ENCODE results near the gene SMPDL3A.

Gene SMPDL3A

GRCh38 chr6:122808121-122808885, 19.2 kb downstream of the SMPDL3A start:
- in situ Hi-C loops (cut with MboI; ENCODE audit: low sequenced_read_pairs, unreplicated experiment), result no loop called here
- no peak for DNase-seq (ENCODE audit: low spot score)
- no peak for TF ChIP-seq CTCF (IDR thresholded peaks at IDR 0.05; ENCODE audit: borderline replicate concordance, control extremely low read depth, extremely low read depth, insufficient read depth, missing control alignments)

GRCh38 chr6:122809001-122809400, 19.9 kb downstream of the SMPDL3A start:
- in situ Hi-C loops (cut with MboI; ENCODE audit: low sequenced_read_pairs, unreplicated experiment), result no loop called here
- no peak for TF ChIP-seq CTCF (IDR thresholded peaks at IDR 0.05; ENCODE audit: borderline replicate concordance, control extremely low read depth, extremely low read depth, insufficient read depth, missing control alignments)
- DNase-seq (ENCODE audit: low spot score), result no peak

- in situ Hi-C loops (cut with MboI; ENCODE audit: low sequenced_read_pairs, unreplicated experiment), result no loop called here
- no peak for DNase-seq (ENCODE audit: low spot score)
- no peak for TF ChIP-seq CTCF (IDR thresholded peaks at IDR 0.05; ENCODE audit: borderline replicate concordance, control extremely low read depth, extremely low read depth, insufficient read depth, missing control alignments)
Observed at GRCh38 chr6:122809691-122810090, 20.6 kb downstream of the SMPDL3A start.

- no peak for DNase-seq (ENCODE audit: low spot score)
- TF ChIP-seq CTCF (IDR thresholded peaks at IDR 0.05; ENCODE audit: borderline replicate concordance, control extremely low read depth, extremely low read depth, insufficient read depth, missing control alignments), result no peak
- in situ Hi-C loops (cut with MboI; ENCODE audit: low sequenced_read_pairs, unreplicated experiment), result no loop called here
Observed at GRCh38 chr6:122810189-122810588, 21.1 kb downstream of the SMPDL3A start.

GRCh38 chr6:122817358-122817757, 28.3 kb downstream of the SMPDL3A start:
- TF ChIP-seq CTCF (IDR thresholded peaks at IDR 0.05; ENCODE audit: borderline replicate concordance, control extremely low read depth, extremely low read depth, insufficient read depth, missing control alignments), result no peak
- no peak for DNase-seq (ENCODE audit: low spot score)
- in situ Hi-C loops (cut with MboI; ENCODE audit: low sequenced_read_pairs, unreplicated experiment), result no loop called here

GRCh38 chr6:122817766-122818165, 28.7 kb downstream of the SMPDL3A start:
- no peak for TF ChIP-seq CTCF (IDR thresholded peaks at IDR 0.05; ENCODE audit: borderline replicate concordance, control extremely low read depth, extremely low read depth, insufficient read depth, missing control alignments)
- in situ Hi-C loops (cut with MboI; ENCODE audit: low sequenced_read_pairs, unreplicated experiment), result no loop called here
- no peak for DNase-seq (ENCODE audit: low spot score)

All from GM13976 (cell line).